Measurements from ENCODE around the gene DYNC2I2. TPM values are rescaled to one million over a fixed set of nuclear protein-coding genes. Genes with fewer than 3 reads are reported as not detected.

DYNC2I2 gene
- total RNA-seq, 1 donor from 2014 or later = 37.3 TPM

GRCh38 chr9:128633601-128634000 is 23.0 kb downstream of the DYNC2I2 start:
- Histone ChIP-seq H3K36me3 (peaks cover 70% of the 10 kb centered on the region), H3K27ac (no peak overlapping the region), H3K4me3 (no peak overlapping the region), H3K4me1 (peaks cover 37% of the 10 kb centered on the region), H3K9me3 (no peaks in the 10 kb centered on the region), H3K27me3 (ENCODE audit: low read depth) (no peaks in the 10 kb centered on the region)
- DNase-seq (no peak), ATAC-seq (no peak)
- no peak for TF ChIP-seq CTCF (IDR thresholded peaks at IDR 0.05)
- intact Hi-C loops (cut with DNase I) = no loop called here

- H3K36me3 ChIP-seq = peaks cover 72% of the 10 kb centered on the region
- H3K27ac ChIP-seq = no peak overlapping the region
- no peak for TF ChIP-seq CTCF (IDR thresholded peaks at IDR 0.05)
- intact Hi-C loops (cut with DNase I) = no loop called here
- H3K9me3 ChIP-seq = no peaks in the 10 kb centered on the region
- no peaks in the 10 kb centered on the region for H3K27me3 ChIP-seq (ENCODE audit: low read depth)
- no peak overlapping the region for H3K4me3 ChIP-seq
- DNase-seq (peak; percentile 35), ATAC-seq (no peak)
- peaks cover 40% of the 10 kb centered on the region for H3K4me1 ChIP-seq
These were observed 23.6 kb downstream of the DYNC2I2 start for GRCh38 chr9:128633057-128633456.

GRCh38 chr9:128632486-128632885 is 24.2 kb downstream of the DYNC2I2 start:
- Histone ChIP-seq H3K4me3 (no peak overlapping the region), H3K36me3 (peaks cover 78% of the 10 kb centered on the region), H3K27ac (no peak overlapping the region), H3K9me3 (no peaks in the 10 kb centered on the region), H3K4me1 (peaks cover 40% of the 10 kb centered on the region), H3K27me3 (ENCODE audit: low read depth) (no peaks in the 10 kb centered on the region)
- no peak for TF ChIP-seq CTCF (IDR thresholded peaks at IDR 0.05)
- DNase-seq = peak; percentile 27
- ATAC-seq = no peak
- intact Hi-C loops (cut with DNase I) = no loop called here

GRCh38 chr9:128632066-128632465 is 24.6 kb downstream of the DYNC2I2 start:
- no peak for TF ChIP-seq CTCF (IDR thresholded peaks at IDR 0.05)
- H3K27me3 ChIP-seq (ENCODE audit: low read depth) = no peaks in the 10 kb centered on the region
- DNase-seq = peak; percentile 41
- intact Hi-C loops (cut with DNase I) = no loop called here
- no peak for ATAC-seq
- H3K36me3 ChIP-seq = peaks cover 82% of the 10 kb centered on the region
- peaks cover 40% of the 10 kb centered on the region for H3K4me1 ChIP-seq
- no peak overlapping the region for H3K27ac ChIP-seq
- H3K4me3 ChIP-seq = no peak overlapping the region
- H3K9me3 ChIP-seq = no peaks in the 10 kb centered on the region

GRCh38 chr9:128631636-128632035 is 25.0 kb downstream of the DYNC2I2 start:
- H3K27ac ChIP-seq = no peak overlapping the region
- intact Hi-C loops (cut with DNase I) = no loop called here
- no peaks in the 10 kb centered on the region for H3K9me3 ChIP-seq
- ATAC-seq = no peak
- H3K4me1 ChIP-seq = peaks cover 36% of the 10 kb centered on the region
- H3K27me3 ChIP-seq (ENCODE audit: low read depth) = no peaks in the 10 kb centered on the region
- no peak overlapping the region for H3K4me3 ChIP-seq
- TF ChIP-seq CTCF (IDR thresholded peaks at IDR 0.05) = no peak
- H3K36me3 ChIP-seq = peaks cover 82% of the 10 kb centered on the region
- DNase-seq = peak; percentile 12

All from lower lobe of right lung (tissue), 2 donors.